ENCODE measurements around the gene EZR.

EZR gene

DNA sequence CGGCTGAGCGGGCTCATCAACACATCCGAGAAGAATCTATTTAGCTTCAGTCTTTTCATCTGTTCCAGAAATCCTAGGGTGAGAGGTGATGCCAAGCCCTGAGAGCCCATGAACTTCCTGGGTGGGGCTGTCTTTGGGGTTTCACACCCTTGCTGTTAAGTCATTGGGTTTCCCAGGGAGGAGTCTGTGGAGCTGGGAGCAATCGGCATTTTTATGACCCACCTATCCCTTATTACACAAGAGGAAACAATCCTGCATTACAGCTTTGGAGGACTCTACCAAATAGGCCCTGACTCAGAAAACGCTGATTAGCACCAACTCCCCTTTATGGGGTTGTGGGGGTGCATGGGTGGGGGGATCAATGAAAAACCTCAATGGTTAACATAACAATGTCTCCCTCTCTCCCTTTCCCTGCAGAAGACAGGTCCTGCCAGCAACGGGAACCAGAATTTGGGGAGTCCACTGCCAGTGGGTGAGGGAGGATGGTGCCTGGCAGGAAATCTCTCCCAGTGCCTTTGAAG lies 46.3 kb downstream of the EZR start:
- no peak for DNase-seq

DNA sequence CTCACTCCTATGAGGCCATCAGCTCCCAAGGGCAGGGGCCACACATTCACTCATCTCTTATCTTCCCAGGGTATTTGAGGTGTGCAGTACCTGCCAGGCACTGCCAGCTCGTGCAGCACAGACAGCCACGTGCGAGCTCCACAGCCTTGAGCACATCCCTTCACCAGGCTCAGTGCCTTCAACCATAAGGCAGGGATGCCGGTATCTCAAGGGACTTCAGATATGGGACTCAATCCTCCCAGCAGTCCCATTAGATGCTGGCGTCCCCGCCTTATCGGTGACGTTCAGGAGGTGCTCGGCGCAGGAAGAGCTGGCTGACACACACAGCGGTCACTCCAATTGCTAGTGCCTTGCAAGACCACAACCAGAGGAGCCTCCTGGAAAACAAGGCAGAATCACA lies 47.0 kb downstream of the EZR start:
- DNase-seq = no peak

DNA sequence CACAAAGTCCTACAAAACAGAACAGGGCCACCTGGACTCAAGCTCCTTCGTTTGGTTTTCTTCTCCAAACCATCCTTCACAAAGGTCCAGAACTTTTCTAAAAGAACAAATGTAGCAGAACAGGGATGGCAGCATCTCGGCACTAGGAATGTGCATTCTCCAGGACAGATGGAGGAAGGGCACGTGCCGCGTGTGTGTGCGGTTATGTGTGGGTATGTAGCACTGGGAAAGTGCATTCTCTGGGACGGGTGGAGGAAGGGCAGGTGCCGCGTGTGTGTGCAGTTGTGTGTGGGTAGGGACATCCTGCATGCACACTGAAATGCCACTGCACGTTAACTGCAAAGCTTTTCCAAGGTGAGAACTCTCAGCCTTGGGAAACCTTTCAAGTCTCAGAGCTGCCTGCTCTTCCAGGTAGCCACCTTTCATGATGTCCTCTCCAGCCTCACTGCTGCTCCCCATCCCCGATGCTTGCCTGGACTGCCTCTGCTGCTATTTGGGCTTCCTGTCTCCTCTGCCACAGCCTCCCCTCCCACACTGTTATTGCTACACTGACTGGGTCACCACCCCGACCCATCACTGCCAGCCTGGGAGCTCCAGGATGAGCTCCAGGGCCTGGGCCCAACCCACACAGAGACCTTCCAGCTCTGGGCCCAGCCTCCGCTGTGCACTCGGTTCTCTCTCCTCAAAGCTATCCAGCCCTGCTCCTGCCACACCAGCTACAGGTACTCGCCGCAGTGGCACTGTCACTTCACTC lies 47.6 kb downstream of the EZR start:
- no peak for DNase-seq

DNA sequence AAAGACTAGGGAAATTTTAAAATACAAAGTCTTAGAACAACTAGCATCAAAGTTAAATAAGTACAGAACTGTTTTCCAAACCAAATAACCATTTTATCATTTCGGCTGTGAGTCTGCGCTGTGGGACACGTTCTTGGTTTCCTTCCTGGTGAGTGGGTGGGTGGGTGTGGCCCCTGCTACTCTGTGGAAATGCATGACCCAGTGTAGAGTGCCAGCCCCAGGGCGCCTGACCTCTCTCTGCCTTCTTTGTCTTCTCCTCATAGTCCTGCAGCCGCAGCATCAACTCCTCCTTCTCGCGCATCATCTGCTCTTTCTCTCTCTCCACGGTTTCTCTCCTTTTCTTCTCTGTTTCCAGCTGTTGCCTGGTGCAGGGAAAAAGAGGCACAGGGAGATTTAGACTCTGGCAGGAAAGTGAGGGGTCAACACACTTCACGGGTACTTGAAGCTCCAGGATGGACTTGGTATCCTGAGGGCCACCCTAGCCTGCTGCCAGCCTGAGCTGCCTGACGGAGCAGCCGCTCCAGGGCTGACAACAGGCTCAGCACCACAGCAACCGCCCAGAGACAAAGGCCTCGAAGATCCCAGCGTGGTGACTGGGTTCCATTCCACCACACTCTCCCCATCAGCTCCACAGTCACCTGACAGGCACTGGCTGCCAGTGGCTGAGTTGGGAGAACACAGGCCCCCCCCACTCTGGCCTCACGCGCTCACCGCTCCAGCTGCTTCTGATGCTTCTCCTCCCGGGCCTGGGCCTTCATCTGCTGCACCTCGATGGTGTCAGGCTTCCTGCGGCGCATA lies 48.4 kb downstream of the EZR start:
- no peak for DNase-seq

DNA sequence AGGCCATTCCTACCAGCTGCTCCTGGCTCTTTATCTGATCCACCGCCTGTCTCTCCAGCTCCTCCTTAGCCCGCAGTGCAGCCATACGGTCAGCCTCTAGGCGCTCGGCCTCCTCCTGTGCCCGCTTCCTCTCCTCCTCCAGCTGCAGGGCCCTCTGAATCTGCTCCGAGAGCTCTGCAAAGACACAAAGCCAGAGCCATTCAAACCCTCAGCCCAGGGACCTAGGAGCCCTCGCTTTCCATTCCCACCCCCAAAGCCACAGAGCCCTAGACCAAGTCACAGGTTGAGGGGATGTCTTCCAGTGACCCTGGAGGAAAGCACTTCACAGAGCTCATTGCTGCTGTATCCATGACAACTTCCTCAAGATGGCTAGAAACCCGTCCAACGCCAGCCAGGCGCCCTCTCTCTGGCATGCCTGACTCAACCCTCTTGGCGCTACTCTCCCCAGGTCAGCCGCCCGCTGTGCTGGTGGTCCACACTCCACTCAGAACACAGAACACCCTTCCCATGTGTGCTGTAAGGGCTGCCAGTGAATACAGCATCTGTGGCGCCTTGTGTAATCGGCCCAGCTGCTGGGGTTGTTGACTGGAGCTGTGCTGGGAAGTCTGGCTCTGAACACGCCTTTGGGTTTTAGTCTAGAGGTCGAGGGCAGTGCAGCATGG lies 49.3 kb downstream of the EZR start:
- no peak for DNase-seq

- DNase-seq = no peak
Observed at GRCh38 chr6:158769234-158769770, 49.9 kb downstream of the EZR start.

DNA sequence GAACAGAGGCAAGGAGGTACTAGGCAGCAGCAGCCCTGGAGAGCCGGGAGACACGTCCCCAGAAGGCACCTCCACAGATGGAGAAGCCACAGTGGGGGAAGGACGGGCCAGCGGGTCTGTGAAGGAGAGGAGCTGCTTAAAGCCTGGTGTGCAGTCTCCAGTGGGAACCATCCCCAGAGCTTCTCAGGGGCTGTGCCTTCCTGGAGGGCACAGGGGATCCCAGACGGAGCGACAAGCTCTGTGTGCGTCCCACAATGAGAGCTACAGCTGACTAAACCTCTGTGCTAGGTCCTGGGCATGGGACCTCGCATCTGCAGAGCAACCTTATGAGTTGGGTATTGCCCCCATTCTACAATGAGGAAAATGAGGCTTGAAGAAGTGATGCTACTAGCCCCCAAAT lies 50.7 kb downstream of the EZR start:
- DNase-seq = no peak

DNA sequence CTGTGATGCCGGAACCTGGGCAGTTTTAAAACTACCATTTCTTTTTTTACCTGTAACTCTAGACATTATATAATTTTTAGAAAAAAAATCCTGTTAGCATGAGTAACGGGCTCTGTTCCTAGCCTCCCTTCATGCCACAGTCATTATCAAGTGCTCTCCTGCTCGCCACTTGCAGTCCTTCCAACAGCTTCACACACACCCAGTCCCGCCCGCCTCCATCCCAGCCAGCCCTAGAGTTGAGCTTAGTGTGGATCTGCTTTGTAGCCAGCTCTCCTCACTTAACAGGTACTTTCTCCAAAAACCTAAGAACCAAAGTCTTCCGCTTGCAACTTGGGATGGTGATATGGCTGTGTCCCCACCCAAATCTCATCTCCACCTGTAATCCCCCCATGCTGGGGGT lies 51.5 kb downstream of the EZR start:
- DNase-seq = no peak

GRCh38 chr6:158766621-158767455 lies 52.3 kb downstream of the EZR start:
- DNase-seq = no peak

GRCh38 chr6:158765499-158766068 lies 53.6 kb downstream of the EZR start:
- DNase-seq = no peak

DNA sequence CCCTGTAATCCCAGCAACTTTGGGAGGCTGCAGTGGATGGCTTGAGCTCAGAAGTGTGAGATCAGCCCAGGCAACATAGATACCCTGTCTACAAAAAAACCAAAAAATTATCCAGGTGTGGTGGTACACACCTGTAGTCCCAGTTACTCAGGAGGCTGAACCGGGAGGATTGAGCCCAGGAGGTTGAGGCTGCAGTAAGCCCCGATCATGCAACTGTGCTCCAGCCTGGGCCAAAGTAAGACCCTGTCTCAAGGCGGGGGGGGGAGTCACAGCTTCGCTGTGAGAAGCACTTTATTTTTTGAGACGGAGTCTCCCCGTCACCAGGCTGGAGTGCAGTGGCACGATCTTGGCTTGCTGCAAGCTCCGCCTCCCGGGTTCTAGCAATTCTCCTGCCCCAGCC lies 54.2 kb downstream of the EZR start:
- no peak for DNase-seq

DNA sequence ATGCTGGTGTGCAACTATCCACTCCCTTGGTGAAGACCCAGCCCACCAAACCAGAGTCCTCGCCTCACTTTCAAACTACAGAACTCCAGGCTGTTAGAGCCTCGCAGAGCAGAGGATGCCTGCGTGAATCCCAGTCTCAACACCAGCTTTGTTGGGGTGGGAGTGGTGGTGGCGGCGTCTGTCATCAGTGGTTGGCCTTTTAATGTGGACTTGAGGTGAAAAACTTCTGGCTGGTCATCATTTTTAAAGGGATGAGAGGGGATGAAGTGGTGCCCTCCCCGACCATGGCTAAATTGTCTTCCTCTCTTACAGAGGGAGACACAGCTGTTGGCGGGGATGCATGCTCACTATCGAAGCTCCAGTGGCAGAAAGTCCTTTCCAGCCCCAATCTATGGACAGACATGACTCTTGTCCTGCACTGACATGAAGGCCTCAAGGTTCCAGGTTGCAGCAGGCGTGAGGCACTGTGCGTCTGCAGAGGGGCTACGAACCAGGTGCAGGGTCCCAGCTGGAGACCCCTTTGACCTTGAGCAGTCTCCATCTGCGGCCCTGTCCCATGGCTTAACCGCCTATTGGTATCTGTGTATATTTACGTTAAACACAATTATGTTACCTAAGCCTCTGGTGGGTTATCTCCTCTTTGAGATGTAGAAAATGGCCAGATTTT lies 54.9 kb downstream of the EZR start:
- DNase-seq = no peak

GRCh38 chr6:158763434-158764182 lies 55.6 kb downstream of the EZR start:
- no peak for DNase-seq

- DNase-seq = no peak
Observed at GRCh38 chr6:158762787-158763433, 56.3 kb downstream of the EZR start.

GRCh38 chr6:158761746-158762145 lies 57.4 kb downstream of the EZR start:
- DNase-seq = no peak

DNA sequence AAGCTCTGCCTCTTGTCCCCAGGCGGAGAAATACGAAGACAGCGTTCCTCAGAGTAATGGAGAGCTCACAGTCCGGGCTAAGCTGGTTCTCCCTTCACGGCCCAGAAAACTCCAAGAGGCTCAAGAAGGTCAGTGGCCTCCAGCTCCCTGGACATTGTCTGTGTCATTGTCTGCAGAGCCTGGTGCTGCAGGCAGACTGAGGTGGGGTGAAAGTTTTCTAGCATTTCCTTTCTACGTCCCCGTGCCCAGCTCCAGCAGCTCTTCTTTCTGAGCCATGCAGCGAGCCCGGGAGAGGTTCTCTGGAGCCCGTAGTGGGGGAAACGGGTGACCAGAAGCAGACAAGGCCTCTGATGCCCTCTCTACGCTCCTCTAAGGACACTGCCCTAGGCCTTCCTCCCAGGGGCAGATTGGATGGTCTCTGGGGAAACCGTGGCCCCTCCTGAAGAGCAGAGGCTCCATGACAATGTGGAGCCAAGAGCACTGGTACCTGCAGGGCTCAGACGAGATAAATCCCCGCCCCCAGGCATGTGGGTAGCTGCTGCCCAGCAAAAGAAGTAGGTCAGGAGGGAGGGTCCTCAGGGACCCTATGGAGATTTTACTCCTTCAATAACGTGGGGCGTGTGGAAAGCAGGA lies 58.4 kb downstream of the EZR start:
- DNase-seq = no peak

DNA sequence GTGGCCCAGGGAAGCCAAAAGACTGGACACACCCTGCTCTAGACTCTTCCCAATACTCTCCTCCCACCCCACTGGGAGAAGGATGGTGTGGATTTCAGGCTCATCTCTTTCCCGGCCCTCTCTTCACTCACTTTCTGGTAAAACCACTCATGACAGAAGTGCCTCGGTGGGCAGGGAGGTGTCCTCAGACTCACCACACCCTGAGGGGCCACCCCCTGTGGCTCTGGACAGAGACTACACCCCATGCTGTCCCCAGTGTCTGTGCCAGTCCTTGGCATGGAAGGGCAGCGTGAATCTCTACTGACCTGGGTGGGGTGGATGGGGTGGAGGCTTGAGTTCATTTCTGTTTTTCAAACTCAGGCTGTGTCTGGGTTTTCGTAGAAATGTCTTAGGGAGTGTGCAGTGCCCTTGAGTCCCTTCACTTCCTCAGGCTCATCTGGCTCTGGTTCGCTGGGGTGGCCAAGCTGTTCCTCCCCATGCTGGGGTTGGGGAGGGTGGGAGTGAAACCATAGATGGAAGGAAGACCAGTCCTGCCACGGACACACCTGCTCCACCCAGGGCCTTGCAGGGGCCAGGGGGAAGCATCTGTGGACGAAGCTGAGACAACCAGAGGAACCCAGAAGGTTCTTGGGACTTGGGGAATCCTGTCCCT lies 59.1 kb downstream of the EZR start:
- no peak for DNase-seq

DNA sequence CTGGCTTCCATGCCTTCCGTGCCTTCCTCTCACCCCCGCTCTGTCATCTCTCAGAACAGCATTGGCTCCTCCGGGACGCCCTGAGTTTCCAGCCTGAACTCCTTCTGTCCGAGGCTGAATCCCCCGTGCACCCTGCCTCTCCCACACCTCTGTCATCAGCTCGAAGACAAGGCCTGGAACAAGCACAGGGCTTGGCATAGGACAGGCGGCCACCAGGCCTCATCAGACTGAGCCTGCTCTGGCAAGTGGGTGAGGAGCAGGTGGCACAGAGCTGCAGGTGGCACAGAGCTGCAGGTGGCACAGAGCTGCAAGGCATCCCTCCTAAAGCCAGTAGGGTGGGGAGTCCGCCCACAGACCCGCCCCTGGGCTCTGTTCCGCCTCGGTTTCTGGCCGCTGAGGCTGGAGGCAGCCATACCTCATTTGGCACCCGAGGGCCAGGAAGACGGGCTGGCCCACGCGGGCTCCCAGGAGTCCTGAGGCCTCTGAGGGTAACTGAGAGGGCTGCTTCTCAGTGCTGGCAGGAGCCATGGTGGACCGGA lies 60.2 kb downstream of the EZR start:
- DNase-seq = no peak

DNA sequence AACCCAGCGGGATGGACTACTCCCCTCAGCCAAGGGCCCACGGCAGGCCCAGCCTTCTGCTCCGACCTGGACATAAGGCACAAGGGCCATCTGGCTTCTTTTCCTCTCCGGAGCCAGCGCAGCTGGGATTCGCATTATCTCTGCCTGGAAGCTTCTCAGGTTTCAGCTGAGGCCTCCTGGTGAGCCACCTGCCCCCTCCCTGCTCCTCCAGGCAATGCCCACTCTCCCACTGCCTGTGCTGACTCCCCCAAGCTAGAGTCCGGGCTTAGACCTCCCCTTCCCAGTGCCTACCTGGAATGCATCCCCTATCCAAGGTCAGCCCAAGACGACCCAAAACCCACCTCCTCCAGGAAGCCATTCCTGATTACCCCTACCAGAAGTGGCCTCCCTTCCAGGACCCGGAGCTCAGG lies 60.7 kb downstream of the EZR start:
- no peak for DNase-seq

Data from stimulated activated CD4-positive, alpha-beta T cell treated with anti-CD3 and anti-CD28 coated beads, Interleukin-12 subunit alpha, Interleukin-12 subunit beta, amount 100 ng/mL, for 4 hours (primary cell).